ENCODE data around the gene TCEANC.
"Not testable (repeated sequence)": the region's sequence is repeated elsewhere in the genome, so short reads cannot be mapped to it uniquely, and the experiment has no call there.

TCEANC gene

DNA sequence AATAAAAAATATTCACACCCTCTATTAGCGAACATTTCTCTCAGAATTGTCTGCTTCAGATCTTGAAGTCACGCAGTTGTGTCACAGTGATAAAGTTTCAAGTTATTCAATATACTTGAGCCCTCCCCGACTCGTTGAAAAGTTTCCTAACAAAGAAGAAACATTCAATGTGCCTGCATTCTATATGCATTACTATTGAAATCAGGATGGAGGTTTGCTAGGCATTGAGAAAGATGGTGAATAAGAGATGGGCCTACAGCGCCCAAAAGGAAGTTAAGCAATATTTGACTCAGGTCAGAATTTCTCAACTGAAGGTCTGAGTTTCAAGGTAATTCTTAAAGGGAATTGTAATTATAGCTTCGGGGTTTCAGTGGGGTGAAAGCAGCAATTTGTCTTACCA lies 6.1 kb downstream of the TCEANC start:
- DNase-seq = no peak

DNA sequence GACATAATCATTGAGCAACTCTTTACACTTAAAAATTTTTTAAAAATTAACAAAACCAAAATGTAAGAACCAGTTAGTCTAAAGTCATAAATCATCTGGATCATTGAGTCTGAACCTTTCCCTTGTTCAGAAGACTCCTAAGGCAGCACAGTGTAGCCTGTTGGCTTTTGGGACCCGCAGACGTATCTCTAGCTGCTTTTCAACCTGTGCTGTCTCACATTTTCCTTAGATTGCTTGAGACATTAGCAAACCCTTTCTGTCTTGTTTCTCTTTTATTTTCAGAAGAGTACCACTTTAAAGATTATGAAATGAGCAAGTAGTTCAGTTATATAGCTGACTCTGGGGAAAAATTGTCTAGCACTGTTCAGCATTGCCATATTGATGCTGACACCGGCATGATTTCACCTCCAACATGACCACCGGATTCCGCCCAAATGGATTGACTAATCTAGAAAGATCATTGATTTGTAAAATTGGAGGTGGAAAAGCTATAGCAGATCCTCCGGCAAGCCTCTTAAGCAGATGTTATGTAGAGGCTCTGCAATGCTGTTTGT lies 8.9 kb downstream of the TCEANC start:
- no peak for DNase-seq

DNA sequence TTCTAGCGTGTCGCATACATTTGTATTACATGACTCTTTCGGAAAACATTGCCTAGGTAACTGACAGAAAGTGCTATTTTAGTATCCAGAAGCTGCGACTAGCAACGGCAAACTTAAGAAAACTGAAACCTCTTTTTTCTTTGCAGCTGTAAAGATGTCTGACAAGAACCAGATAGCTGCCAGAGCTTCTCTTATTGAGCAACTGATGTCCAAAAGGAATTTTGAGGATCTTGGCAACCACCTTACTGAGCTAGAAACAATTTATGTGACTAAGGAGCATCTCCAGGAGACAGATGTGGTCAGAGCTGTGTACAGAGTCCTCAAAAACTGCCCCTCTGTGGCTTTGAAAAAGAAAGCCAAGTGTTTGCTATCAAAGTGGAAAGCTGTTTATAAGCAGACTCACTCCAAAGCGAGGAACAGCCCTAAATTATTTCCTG lies 9.4 kb downstream of the TCEANC start:
- DNase-seq = no peak

DNA sequence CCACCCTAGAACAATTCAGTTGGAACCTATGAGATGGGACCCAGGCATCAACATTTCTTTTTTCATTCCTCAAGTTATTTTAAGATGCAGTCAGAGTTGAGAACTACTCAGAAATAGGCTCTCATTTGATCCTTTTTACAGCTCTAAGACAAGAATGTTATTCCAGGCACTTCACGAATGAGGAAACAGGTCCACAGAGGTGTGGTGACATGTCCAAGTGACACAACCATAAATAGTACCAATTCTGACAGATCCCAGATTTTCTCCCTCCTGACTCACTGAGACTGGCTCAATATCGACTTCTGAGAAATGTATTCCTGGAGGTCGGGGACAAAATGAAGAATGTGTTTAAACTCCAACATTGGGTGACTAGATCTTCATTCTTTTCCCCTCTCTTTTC lies 11.1 kb downstream of the TCEANC start:
- no peak for DNase-seq

DNA sequence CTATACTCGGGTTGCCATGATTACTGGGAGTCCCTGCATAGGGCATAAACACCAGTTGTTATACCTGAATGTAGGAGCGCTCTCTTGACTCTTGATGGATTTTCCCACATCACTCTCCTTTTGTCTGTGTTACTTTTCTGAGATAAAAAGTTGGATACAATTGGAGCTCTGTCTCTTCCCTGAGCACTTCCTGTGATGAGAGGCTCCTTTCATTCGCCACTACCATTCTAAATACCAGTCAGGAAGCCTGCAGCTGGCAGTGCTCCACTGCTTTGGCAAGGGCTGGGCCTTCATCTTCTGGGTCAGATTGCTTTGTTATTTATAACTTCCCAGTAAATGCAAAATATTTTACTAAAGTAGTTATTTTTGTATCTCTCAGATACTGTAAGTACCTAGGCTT lies 13.9 kb downstream of the TCEANC start:
- no peak for DNase-seq

DNA sequence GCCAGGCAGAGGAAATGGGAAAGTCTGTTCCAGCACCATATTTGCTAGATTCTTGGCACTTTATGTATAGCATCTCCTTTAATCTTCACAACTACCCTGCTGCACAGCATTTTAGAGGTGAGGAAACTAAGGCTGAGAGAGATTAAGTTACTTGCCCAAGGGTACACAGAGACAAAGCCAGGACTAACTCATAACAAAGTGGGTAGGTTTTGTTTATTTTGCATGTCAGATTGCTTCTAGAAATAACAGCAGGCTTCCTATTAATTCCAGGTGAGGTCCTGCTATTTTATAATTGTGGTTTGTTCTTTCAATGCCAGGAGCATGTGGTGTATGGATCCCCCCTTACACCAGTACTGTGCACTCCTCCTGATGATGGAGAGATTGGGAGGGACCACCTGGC lies 15.0 kb downstream of the TCEANC start:
- no peak for DNase-seq

DNA sequence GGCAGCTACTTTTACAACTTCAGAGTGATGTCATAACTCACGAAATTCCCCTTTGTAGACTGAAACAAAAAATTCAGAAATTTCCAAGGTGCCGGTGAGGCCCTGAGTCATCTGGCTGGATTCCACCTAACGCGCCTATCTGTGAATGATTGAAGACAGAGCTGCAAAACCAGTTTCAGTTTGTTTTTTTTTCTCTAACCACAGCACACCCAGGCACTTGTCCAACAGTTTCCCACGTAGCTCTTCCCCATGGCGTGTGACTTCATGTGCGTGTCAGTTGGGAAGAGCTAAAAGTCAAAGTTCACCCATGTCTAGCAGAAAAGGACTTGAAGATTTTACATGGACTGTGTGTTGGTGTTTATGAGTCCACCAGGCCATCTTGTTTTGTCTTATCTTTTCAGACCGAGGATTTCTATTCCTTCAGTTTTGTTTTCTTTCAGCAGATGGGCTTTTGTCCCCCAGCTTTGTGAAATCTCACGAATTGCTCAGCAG lies 16.4 kb downstream of the TCEANC start:
- DNase-seq = no peak

DNA sequence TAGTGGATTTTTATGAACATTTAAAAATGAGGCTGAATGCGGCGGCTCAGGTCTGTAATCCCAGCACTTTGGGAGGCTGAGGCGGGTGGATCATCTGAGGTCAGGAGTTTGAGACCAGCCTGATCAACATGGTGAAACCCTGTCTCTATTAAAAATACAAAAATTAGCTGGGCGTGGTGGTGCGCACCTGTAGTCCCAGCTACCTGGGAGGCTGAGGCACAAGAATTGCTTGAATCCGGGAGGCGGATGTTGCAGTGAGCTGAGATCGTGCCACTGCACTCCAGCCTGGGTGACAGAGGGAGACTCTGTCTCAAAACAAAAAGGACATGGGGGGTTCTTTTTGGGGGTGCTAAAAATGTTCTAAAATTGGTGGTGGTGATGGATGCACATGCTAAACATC lies 16.8 kb downstream of the TCEANC start:
- DNase-seq = not testable (repeated sequence)

DNA sequence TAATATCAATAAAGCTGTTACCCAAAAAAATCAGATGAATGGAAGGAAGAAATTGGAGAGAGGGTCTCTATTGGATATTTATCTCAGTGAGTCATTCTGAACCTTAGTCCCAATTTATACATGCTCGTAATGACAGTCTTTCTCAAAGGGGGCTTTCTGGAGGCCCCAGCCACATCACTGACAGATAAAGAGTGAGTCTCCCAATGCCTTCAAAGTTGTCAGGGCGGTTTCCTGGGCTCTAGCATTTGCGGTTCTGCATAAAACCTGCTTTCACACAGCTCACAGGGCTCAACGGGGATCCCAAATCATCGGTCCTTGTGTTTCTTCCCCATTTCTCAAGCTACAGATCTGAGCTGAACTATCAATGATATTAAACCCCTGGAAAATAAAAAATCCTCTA lies 17.3 kb downstream of the TCEANC start:
- no peak for DNase-seq

DNA sequence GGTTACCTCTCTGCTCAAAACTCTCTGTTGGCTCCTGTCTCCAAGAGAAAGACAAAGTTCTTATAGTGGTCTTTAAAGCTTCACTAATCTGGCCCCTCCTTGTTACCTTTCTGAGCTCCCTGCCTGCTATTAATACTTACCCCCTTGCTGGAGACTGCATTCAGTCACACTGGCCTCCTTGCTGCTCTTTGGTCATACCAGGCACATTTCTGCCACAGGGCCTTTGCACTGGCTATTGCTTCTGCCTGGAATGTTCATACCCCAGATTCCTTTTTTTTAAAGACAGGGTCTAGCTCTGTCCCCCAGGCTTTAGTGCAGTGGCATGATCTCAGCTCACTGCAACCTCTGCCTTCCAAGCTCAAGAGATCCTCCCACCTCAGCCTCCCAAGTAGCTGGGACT lies 20.1 kb downstream of the TCEANC start:
- DNase-seq = no peak

DNA sequence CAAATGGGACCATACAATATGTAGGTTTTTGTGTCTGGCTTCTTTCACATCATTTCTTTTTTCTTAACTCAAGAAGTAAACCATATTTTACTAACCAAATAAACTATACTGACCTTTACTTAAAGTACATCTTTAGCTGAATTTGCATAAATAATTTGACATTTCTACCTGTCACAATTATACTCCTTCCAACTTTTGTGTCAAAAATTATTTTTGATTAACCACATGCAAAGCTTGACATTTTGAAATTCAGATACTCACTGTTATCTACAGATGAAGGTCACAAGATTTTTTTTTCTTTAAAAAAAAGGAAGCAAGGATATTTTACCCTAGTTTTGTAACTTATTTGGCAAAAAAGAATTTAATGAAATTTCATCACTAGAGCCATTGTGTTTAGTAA lies 23.9 kb downstream of the TCEANC start:
- no peak for DNase-seq

DNA sequence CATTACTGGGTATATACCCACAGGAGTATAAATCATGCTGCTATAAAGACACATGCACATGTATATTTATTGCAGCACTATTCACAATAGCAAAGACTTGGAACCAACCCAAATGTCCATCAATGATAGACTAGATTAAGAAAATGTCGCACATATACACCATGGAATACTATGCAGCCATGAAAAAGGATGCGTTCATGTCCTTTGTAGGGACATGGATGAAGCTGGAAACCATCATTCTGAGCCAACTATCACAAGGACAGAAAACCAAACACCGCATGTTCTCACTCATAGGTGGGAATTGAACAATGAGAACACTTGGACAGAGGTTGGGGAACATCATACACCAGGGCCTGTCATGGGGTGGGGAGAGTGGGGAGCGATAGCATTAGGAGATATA lies 26.8 kb downstream of the TCEANC start:
- DNase-seq = not testable (repeated sequence)

DNA sequence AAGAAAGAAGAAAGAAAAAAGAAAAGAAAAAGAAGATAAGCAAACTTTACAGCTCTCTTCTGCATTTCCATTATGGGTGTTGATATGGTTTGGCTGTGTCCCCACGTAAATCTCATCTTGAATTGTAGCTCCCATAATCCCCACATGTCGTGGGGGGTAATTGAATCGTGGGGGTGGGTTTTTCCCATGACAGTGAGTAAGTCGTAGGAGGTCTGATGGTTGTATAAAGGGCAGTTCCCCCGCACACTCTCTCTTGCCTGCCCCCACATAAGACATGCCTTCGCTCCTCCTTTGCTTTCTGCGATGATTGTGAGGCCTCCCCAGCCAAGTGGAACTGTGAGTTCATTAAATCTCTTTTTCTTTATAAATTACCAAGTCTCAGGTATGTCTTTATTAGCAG lies 28.7 kb downstream of the TCEANC start:
- DNase-seq = no peak

DNA sequence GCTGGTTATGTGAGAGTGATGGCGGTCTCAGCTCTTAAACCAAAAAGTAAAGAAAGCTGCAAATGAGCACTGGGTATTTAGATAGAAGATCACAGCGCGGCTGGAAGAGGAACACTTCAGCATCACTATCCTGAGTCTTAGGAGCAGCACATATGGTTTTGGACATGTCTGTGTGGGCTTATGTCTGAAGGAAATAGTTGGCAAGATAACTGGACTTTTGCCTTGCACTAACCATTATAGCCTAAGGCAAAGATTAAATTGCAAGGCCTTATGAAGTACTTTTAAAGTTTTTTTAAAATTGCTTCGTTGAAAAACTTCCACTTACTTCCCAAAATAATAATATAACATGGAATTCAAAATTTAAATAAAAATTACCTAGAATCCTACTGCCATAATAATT lies 31.4 kb downstream of the TCEANC start:
- DNase-seq = no peak

DNA sequence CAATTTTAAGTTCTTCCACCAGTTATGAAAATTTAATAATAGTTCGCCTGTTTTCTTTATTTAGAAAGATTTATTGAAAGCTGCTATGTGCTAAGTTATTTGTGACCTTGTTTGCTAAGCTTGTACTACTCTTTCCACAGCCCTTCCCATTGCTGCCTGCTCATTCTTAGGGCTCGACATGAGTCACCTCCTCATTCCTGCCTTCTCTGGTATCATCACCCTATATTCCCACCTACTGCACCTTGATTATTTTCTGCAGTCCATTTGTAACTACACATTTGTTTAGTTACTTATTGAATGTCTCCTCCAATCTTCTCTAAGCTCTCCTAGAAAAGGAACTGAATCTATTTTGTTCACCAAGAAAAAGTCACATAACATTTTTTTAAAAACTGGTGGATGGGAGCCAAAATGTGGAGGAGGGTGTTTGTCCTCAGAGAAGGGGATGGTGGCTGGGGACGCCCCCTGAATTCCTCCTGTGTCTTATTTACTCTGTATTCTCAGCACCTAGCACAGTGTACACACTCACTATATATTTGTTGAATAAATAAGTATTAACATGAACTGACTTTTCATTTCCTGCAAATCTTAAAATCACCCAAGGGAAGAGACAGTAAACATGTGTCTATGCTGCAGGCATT lies 32.3 kb downstream of the TCEANC start:
- no peak for DNase-seq

DNA sequence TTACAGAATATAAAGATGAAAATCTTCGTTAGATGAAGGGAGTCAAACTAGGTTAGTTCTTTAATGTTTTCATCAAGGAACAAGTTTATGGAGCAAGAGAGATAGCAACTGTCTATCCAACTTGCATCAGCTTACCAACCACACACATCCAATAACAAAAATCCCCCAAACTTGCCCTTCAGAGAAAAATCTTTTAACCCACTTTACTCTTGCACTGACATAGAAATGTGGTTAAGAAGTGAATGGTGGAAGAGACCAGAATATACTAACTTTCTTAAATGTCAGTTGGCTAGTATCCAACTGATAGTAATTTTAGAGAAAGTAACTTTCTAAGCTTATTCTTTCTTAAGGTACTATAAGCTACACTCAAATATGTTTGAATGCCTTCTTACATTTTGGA lies 34.3 kb downstream of the TCEANC start:
- DNase-seq = no peak

DNA sequence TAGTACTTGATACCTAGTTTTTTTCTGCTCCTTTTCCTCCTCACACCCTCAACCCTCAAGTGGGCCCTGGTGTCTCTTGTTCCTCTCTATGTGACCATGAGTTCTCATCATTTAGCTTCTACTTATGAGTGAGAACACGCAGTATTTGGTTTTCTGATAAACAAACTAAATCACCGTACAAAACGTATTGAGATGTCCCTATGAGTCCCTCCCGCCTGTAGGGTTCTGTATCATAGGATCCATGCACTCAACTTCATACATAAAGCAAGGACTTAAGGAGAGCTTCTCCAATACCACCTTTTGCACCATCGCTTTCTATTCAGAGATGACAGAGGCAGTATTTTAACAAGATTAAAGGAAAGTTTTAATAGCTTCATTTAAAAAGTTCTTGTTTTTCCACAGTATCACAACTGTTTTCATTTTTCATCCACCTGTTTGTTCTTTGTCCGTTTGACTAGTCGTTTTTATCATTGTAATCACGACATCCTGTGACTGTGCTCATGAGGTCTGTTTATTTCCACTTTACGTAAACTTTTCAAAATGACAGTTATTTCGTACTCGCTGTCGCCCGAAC lies 35.5 kb downstream of the TCEANC start:
- no peak for DNase-seq

DNA sequence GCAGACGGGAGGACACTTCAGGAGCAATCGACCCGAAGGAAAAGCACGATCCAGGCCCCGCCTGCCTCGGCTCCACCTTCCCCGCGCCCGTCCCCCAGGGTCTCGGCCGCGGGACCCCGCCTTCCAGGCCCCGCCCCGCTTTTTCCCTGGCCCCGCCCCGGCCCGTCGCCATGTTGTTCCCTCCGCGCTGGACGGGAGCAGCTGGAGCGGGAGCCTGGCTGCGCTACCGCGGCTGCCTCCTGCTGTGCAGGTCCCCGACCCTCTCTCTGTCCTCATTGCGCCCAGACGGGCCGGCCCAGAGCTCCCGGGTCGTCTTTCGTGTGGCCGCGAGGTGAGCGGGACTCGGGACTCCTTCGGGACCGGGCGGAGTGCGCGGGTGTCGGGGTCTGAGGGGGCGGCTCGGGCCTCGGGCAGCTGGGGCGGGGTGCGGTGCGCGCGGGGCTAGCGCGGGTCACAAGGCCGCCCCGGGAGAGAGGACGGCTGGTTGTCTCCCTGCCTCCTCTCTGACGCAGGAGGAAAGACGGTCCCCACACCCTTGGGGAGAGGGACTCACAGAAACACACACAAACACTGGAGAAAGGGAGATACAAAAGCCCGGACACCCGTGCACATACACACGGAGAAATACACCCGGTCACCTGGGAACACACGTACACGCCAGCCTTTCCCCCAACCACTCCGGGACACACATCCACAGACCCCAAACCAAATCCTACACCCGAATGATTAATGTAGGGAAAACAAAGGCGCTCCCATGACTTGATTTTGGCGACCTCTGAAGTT lies 36.2 kb downstream of the TCEANC start, which contains the start of gene RAB9A:
RAB9A (plus strand) TSS at position 171 of the 783 bp plus-strand sequence. CDS start 19,619 bp downstream, outside the sequence.
- DNase-seq = peak; percentile 63

DNA sequence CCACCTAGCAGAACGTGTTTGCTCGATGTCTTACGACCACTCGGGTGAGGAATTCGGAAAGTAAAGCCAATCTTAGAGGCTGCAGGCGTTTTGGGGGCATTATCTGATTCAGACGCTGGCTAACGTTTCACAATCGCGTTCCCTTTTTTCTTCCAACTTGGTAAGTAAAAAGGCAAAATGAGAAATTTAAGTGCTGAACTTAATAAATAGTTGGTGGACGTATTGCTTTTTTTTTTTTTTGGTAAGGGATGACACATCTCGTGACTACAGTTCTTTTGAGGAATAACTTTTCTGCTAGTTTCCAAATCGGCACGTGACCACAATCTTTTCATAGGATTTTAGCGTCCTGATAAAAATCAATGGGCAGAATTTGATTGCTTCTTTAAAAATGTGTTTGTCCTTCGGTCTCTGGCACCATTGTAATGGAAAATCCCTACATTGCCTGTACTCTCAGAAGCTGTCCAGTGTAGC lies 36.8 kb downstream of the TCEANC start:
- DNase-seq = no peak

DNA sequence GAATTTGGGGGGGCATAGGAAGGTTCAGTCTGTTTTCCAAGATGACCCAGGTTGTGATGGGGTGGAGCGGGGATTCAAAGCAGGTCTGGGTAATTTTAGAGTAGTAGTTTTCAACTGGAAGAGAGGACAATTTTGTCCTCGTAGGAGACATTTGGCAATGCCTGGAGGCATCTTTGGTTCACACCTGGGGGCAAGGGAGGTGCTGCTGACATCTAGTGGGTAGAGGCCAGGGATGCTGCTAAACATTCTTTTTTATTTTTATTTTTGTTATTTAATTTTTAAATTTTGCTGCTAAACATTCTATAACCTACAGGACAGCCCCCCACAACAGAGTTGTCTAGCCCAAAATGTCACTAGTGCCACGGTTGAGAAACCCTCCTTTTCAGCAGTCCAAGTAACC lies 37.9 kb downstream of the TCEANC start:
- DNase-seq = no peak

DNA sequence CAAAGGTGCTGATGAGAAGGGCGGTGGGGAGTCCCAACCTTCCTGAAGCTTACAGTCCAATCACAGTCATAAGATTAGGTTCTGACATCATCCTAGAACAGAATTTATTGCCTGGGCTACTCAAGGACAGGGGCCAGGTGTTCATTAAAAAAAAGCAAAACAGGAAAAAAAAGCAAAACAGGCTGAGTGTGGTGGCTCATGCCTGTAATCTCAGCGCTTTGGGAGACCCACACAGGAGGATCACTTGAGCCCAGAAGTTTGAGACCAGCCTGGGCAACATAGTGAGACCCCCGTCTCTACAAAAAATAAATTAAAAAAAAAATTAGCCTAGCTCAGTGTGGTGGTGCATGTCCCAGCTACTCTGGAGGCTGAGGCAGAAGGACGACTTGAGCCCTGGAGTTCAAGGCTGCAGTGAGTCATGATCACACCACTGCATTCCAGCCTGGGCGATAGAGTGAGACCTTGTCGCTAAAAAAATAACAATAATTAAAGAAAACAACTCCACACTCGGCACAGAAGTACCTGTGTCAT lies 39.0 kb downstream of the TCEANC start:
- DNase-seq = no peak

DNA sequence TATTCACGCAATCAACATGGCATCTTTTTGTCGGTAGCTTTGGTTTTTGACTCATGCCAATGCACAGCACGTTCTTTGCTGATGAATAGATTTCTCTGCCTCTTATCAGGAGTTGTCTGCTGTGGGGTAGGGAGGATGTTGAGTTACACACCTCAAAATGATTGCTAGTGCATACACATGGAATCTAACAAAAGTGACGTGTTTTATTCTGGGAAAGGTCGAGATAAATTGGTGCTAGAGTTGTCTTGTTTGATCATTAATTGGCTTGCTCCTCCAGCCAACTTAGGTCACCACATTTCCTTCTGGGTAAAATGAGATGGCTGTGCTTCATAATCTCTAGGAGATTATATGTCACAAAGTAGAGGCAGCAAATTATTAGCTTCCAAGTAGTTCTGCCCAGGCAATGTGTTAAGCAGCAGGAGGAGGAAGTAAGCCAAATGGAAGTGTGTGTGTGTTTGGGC lies 39.9 kb downstream of the TCEANC start:
- DNase-seq = no peak

DNA sequence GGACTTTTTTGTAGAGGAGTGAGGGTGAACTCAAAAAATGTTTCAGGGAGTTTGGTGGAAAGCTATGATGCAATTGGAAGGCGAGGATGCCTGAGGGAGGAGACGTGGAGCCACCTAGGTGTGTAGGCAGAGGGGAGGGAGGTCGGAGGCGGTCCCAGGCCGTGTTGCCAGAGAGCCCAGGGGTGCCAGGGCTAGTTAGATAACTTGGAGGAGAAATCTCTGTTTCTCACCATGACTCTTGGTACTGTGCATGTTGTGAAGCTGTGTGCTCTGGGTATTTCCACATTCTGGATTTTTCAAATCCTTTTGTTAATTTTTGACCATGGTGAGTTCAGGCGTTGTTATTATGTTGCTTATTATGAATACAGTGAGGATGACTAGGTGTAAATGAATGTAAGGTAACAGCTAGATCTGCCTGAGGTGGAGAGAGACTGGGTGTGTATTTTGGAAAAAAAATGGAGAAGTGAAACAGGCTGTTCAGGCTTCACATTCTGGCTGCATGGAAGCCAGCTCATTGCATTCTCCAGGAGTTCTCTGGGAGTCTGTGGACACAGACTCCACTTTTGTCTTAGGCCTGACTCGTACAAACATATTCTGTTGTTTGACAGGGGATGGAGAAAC lies 40.5 kb downstream of the TCEANC start:
- DNase-seq = no peak

Data from DMS 273 treated with DMSO at 0.1 percent for 48 hours (cell line).